GM23338 (cell line): ENCODE data around the gene PLS3. TPM values are rescaled to one million over a fixed set of nuclear protein-coding genes. Genes with fewer than 3 reads are reported as not detected.

Source experiments
- ATAC-seq: fragments of 200-7000 bp; cut with Tn5 transposase; 3 replicates; pipeline ENCODE4 v1.9.1; 2020
- DNase-seq: peaks from one replicate; pipeline ENCODE4 v3.0.0-alpha.2; 2015; ENCODE audit warnings: low spot score
- H2AFZ ChIP-seq: fragments of 200-600 bp; sonication (generic); 2 replicates; pipeline ENCODE4 v1.8.0; 2016; ENCODE audit warnings: antibody characterized with exemption, mild to moderate bottlenecking, moderate library complexity
- H3F3A ChIP-seq: fragments of 200-600 bp; sonication (generic); replicated peaks from 2 replicates; pipeline ENCODE4 v1.8.0; 2017; ENCODE audit warnings: antibody characterized with exemption, mixed run types, low read depth
- H3K27ac ChIP-seq: fragments of 200-600 bp; sonication (generic); 2 replicates; pipeline ENCODE4 v1.6.1; 2016; ENCODE audit warnings: low read depth
- H3K27me3 ChIP-seq: fragments of 200-600 bp; sonication (generic); 2 replicates; pipeline ENCODE4 v1.8.0; 2016; ENCODE audit warnings: mild to moderate bottlenecking, mixed run types, moderate library complexity; ENCODE audit not compliant: insufficient read depth
- H3K36me3 ChIP-seq: fragments of 200-600 bp; sonication (generic); 2 replicates; pipeline ENCODE4 v1.8.0; 2016; ENCODE audit warnings: mild to moderate bottlenecking; ENCODE audit not compliant: insufficient read depth
- H3K4me1 ChIP-seq: fragments of 200-600 bp; sonication (generic); 2 replicates; pipeline ENCODE4 v1.8.0; 2016; ENCODE audit warnings: mild to moderate bottlenecking, moderate library complexity; ENCODE audit not compliant: insufficient read depth
- H3K4me2 ChIP-seq: fragments of 200-600 bp; sonication (generic); 2 replicates; pipeline ENCODE4 v1.7.1; 2017; ENCODE audit warnings: mixed run types
- H3K4me3 ChIP-seq: fragments of 200-600 bp; sonication (generic); 2 replicates; pipeline ENCODE4 v1.6.1; 2016; ENCODE audit warnings: mixed run types
- H3K79me2 ChIP-seq: fragments of 200-600 bp; sonication (generic); replicated peaks from 2 replicates; pipeline ENCODE4 v1.8.0; 2017; ENCODE audit warnings: mild to moderate bottlenecking; ENCODE audit not compliant: insufficient read depth
- H3K9me2 ChIP-seq: fragments of 200-600 bp; sonication (generic); 2 replicates; pipeline ENCODE4 v1.8.0; 2017; ENCODE audit not compliant: insufficient read depth
- H4K20me1 ChIP-seq: fragments of 200-600 bp; sonication (generic); replicated peaks from 2 replicates; pipeline ENCODE4 v1.8.0; 2017; ENCODE audit warnings: mild to moderate bottlenecking; ENCODE audit not compliant: insufficient read depth
- H3K27ac Mint-ChIP-seq: 2 replicates; pipeline ENCODE4 v1.8.0; 2020; ENCODE audit warnings: inconsistent platforms, mild to moderate bottlenecking, moderate library complexity, mixed read lengths
- H3K27me3 Mint-ChIP-seq: 3 replicates; pipeline ENCODE4 v1.8.0; 2022; ENCODE audit warnings: low read depth, mild to moderate bottlenecking, moderate library complexity, mixed read lengths, inconsistent platforms; ENCODE audit not compliant: insufficient read depth, poor library complexity
- H3K36me3 Mint-ChIP-seq: 3 replicates; pipeline ENCODE4 v1.8.0; 2021; ENCODE audit warnings: low read depth, mild to moderate bottlenecking, inconsistent platforms, moderate library complexity, mixed read lengths
- H3K4me1 Mint-ChIP-seq: 3 replicates; pipeline ENCODE4 v1.8.0; 2020; ENCODE audit warnings: mild to moderate bottlenecking, inconsistent platforms, mixed read lengths
- H3K4me3 Mint-ChIP-seq: 3 replicates; pipeline ENCODE4 v1.8.0; 2021; ENCODE audit warnings: moderate library complexity, mild to moderate bottlenecking, inconsistent platforms, mixed read lengths
- H3K9me3 Mint-ChIP-seq: 3 replicates; pipeline ENCODE4 v1.8.0; 2020; ENCODE audit warnings: moderate library complexity, mild to moderate bottlenecking, inconsistent platforms, mixed read lengths
- CTCF ChIP-seq, 2 experiments: fragments of 200-600 bp in 1 of 2; sonication (generic) in 1 of 2; conservative IDR thresholded peaks; 2 replicates each; pipeline versions ENCODE4 v1.5.1 to v1.6.1; 2016 to 2017; ENCODE audit warnings: antibody characterized with exemption in 2 of 2, low read depth in 2 of 2, mild to moderate bottlenecking in 2 of 2, moderate library complexity in 1 of 2
- ZNF462 ChIP-seq: fragments of 250-450 bp; sonication (Bioruptor Pico); IDR thresholded peaks from 2 replicates; pipeline ENCODE4 v1.5.0; 2020; ENCODE audit warnings: mild to moderate bottlenecking, moderate library complexity
- polyA plus RNA-seq: library from polyadenylated mRNA; unstranded; fragments of >200 nt; fragmentation: Nextera tagmentation; extraction: Ambion mirVana; gene quantifications from 2 replicates; pipeline ENCODE4 v1.2.1, GENCODE V29; 2016
- total RNA-seq: library from RNA; depleted of rRNA; stranded (reverse); fragments of >200 nt; shearing (Covaris generic); gene quantifications from 2 replicates; pipeline ENCODE4 v1.2.3, GENCODE V29; 2014

Gene PLS3
- total and polyA plus RNA-seq, 2 experiments from 2014 or later = 81.6 to 128 TPM

- Mint-ChIP-seq H3K4me3 (no peak overlapping the region), H3K4me1 (peaks cover 25% of the 10 kb centered on the region), H3K27ac (no peak overlapping the region), H3K36me3 (no peaks in the 10 kb centered on the region; the same call in 2 of the 3 replicates), H3K27me3 (peaks cover 2% of the 10 kb centered on the region), H3K9me3 (no peaks in the 10 kb centered on the region)
- no peak for TF ChIP-seq CTCF (conservative IDR thresholded peaks at IDR 0.05; ENCODE audit: low read depth in 2 of 2)
- no peak for TF ChIP-seq ZNF462 (CRISPR knock-in tag)
- Histone ChIP-seq H3K27me3 (no peaks in the 10 kb centered on the region), H3K9me2 (no peaks in the 10 kb centered on the region), H3K79me2 (peaks cover 67% of the 10 kb centered on the region), H3F3A (no peaks in the 10 kb centered on the region), H3K36me3 (no peaks in the 10 kb centered on the region), H2AFZ (no peak overlapping the region), H3K4me2 (no peak overlapping the region), H3K4me3 (no peak overlapping the region), H4K20me1 (no peaks in the 10 kb centered on the region), H3K4me1 (peaks cover 4% of the 10 kb centered on the region; the same call in 1 of the 2 replicates), H3K27ac (peak overlapping the region; percentile 52; the same call in 1 of the 2 replicates)
- no peak for ATAC-seq
- DNase-seq = no peak
These were observed 41.9 kb downstream of the PLS3 start for GRCh38 chrX:115602729-115603389.
